HG02642 (cell line): Measurements from ENCODE around the gene GNB1L.

Experiments
- ATAC-seq: cut with Tn5 transposase; IDR thresholded peaks from one replicate; pipeline ENCODE4 v1.9.1; 2021; ENCODE audit warnings: mild to moderate bottlenecking; ENCODE audit not compliant: unreplicated experiment, poor library complexity

The GNB1L gene

GRCh38 chr22:19877626-19878339 lies 23.1 kb upstream of the GNB1L start:
- ATAC-seq: no peak

- ATAC-seq: no peak
Measured at GRCh38 chr22:19876941-19877625, 22.4 kb upstream of the GNB1L start.

GRCh38 chr22:19876314-19876940 lies 21.8 kb upstream of the GNB1L start:
- ATAC-seq: no peak

GRCh38 chr22:19875531-19876313 lies 21.0 kb upstream of the GNB1L start:
- no peak for ATAC-seq

GRCh38 chr22:19875061-19875530 lies 20.4 kb upstream of the GNB1L start:
- ATAC-seq: no peak

GRCh38 chr22:19874307-19875060 lies 19.8 kb upstream of the GNB1L start:
- ATAC-seq: no peak

GRCh38 chr22:19873960-19874306 lies 19.3 kb upstream of the GNB1L start:
- ATAC-seq: no peak

GRCh38 chr22:19873138-19873959 lies 18.7 kb upstream of the GNB1L start:
- no peak for ATAC-seq

GRCh38 chr22:19872779-19873137 lies 18.1 kb upstream of the GNB1L start:
- no peak for ATAC-seq

- no peak for ATAC-seq
Measured at GRCh38 chr22:19871845-19872778, 17.4 kb upstream of the GNB1L start.

GRCh38 chr22:19871023-19871844 lies 16.6 kb upstream of the GNB1L start:
- ATAC-seq: no peak

GRCh38 chr22:19870153-19871022 lies 15.7 kb upstream of the GNB1L start:
- ATAC-seq: no peak

GRCh38 chr22:19869497-19870152 lies 15.0 kb upstream of the GNB1L start:
- no peak for ATAC-seq

GRCh38 chr22:19868773-19869471 lies 14.2 kb upstream of the GNB1L start:
- ATAC-seq: no peak

GRCh38 chr22:19868333-19868732 lies 13.7 kb upstream of the GNB1L start:
- no peak for ATAC-seq
